Measurements from ENCODE around the gene GJC2.

DNA sequence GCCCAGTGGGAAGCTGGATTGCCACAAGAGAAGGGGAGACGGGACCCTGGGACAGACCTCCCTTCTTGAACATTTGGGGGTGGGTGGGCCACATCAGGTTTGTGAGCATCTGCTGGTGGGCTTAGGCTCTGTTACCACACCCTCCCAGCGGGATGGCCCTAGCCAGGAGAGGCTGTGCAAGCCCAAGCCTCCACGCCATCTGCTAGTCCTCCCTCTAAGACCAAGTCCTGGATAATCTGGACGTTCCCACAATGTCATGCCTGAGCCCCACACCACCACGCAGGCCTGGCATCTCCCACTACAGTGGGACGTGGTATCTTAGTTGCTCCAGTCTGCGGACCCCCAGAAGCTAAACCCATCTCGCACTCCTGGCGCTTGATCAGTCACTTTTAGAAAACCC, 12.1 kb downstream of the GJC2 start:
- TF ChIP-seq, protein P1, sequence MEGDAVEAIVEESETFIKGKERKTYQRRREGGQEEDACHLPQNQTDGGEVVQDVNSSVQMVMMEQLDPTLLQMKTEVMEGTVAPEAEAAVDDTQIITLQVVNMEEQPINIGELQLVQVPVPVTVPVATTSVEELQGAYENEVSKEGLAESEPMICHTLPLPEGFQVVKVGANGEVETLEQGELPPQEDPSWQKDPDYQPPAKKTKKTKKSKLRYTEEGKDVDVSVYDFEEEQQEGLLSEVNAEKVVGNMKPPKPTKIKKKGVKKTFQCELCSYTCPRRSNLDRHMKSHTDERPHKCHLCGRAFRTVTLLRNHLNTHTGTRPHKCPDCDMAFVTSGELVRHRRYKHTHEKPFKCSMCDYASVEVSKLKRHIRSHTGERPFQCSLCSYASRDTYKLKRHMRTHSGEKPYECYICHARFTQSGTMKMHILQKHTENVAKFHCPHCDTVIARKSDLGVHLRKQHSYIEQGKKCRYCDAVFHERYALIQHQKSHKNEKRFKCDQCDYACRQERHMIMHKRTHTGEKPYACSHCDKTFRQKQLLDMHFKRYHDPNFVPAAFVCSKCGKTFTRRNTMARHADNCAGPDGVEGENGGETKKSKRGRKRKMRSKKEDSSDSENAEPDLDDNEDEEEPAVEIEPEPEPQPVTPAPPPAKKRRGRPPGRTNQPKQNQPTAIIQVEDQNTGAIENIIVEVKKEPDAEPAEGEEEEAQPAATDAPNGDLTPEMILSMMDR (IDR thresholded peaks at IDR 0.05), result no peak
- TF ChIP-seq POLR2A (IDR thresholded peaks at IDR 0.05), result no peak

All from breast epithelium (tissue), 3 donors.